T-helper 1 cell treated with Interleukin-12 subunit alpha and Interleukin-12 subunit beta and Interleukin-4 antibody, amounts not matched to agents 30 μg/mL and 1 μg/mL, for 36 hours (primary cell): Measurements from ENCODE around the gene COL4A2.

Experiments
- H3K27ac Mint-ChIP-seq: one replicate; pipeline ENCODE4 v1.8.0; 2021; ENCODE audit warnings: mild to moderate bottlenecking, mixed read lengths
- H3K27me3 Mint-ChIP-seq: one replicate; pipeline ENCODE4 v1.8.0; 2021; ENCODE audit warnings: low read depth, mixed read lengths
- H3K36me3 Mint-ChIP-seq: one replicate; pipeline ENCODE4 v1.8.0; 2021; ENCODE audit warnings: low read depth, mixed read lengths
- H3K4me1 Mint-ChIP-seq: one replicate; pipeline ENCODE4 v1.8.0; 2021; ENCODE audit warnings: low read depth, mixed read lengths
- H3K4me3 Mint-ChIP-seq: one replicate; pipeline ENCODE4 v1.8.0; 2021; ENCODE audit warnings: mild to moderate bottlenecking, moderate library complexity, mixed read lengths
- H3K9me3 Mint-ChIP-seq: one replicate; pipeline ENCODE4 v1.8.0; 2021; ENCODE audit warnings: mixed read lengths

COL4A2 gene

GRCh38 chr13:110499621-110500281 is 192.7 kb downstream of the COL4A2 start:
- Mint-ChIP-seq H3K27me3 (no peaks in the 10 kb centered on the region), H3K9me3 (no peaks in the 10 kb centered on the region), H3K36me3 (no peaks in the 10 kb centered on the region), H3K27ac (no peak overlapping the region), H3K4me1 (no peaks in the 10 kb centered on the region), H3K4me3 (no peak overlapping the region)

DNA sequence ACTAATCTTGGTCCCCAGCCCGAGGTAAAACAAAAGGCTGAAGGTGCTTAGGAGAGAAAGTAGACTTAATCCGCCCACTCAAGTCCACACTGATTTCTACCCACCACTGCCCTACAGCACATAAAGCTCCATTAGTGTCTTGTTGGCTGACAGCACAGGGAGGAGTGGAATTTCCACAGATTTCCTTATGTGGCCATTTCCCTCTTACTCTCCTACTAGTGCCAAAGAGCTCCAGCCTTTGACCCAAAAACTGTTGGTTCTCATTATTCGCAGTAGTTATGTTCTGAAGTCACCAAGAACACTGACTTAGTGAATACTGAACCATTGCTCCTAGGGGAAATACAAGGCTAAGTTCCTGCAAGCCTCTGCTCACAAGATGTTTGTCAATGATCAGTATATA is 193.3 kb downstream of the COL4A2 start:
- Mint-ChIP-seq H3K27ac (no peak overlapping the region), H3K4me3 (no peak overlapping the region), H3K27me3 (no peaks in the 10 kb centered on the region), H3K9me3 (no peaks in the 10 kb centered on the region), H3K36me3 (no peaks in the 10 kb centered on the region), H3K4me1 (no peaks in the 10 kb centered on the region)

- no peaks in the 10 kb centered on the region for H3K27me3 Mint-ChIP-seq
- no peaks in the 10 kb centered on the region for H3K9me3 Mint-ChIP-seq
- H3K4me3 Mint-ChIP-seq: no peak overlapping the region
- H3K36me3 Mint-ChIP-seq: no peaks in the 10 kb centered on the region
- no peaks in the 10 kb centered on the region for H3K4me1 Mint-ChIP-seq
- no peak overlapping the region for H3K27ac Mint-ChIP-seq
These were observed 194.1 kb downstream of the COL4A2 start for GRCh38 chr13:110501188-110501587.

- Mint-ChIP-seq H3K27ac (no peak overlapping the region), H3K4me1 (no peaks in the 10 kb centered on the region), H3K4me3 (no peak overlapping the region), H3K36me3 (no peaks in the 10 kb centered on the region), H3K27me3 (no peaks in the 10 kb centered on the region), H3K9me3 (no peaks in the 10 kb centered on the region)
These were observed 196.2 kb downstream of the COL4A2 start for GRCh38 chr13:110503037-110503901.

- no peak overlapping the region for H3K4me3 Mint-ChIP-seq
- no peak overlapping the region for H3K27ac Mint-ChIP-seq
- no peaks in the 10 kb centered on the region for H3K36me3 Mint-ChIP-seq
- no peaks in the 10 kb centered on the region for H3K27me3 Mint-ChIP-seq
- H3K4me1 Mint-ChIP-seq: no peaks in the 10 kb centered on the region
- H3K9me3 Mint-ChIP-seq: no peaks in the 10 kb centered on the region
These were observed 197.0 kb downstream of the COL4A2 start for GRCh38 chr13:110503979-110504499.

GRCh38 chr13:110505594-110505993 is 198.5 kb downstream of the COL4A2 start:
- no peaks in the 10 kb centered on the region for H3K4me1 Mint-ChIP-seq
- no peak overlapping the region for H3K4me3 Mint-ChIP-seq
- H3K9me3 Mint-ChIP-seq: no peaks in the 10 kb centered on the region
- no peaks in the 10 kb centered on the region for H3K36me3 Mint-ChIP-seq
- H3K27ac Mint-ChIP-seq: no peak overlapping the region
- no peaks in the 10 kb centered on the region for H3K27me3 Mint-ChIP-seq

DNA sequence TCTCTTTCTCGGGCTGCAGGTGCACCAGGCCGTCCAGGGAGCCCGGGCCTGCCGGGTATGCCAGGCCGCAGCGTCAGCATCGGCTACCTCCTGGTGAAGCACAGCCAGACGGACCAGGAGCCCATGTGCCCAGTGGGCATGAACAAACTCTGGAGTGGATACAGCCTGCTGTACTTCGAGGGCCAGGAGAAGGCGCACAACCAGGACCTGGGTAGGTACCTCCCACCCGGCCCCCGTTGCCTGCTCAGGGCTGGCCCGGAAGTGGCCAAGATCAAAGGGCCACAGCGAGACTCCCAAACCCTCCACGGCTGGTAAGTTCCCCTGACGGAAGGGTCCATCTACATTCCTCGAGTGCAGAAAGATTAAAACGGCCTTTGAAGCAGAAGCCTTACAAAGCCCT is 199.3 kb downstream of the COL4A2 start:
- H3K36me3 Mint-ChIP-seq: no peaks in the 10 kb centered on the region
- H3K27me3 Mint-ChIP-seq: no peaks in the 10 kb centered on the region
- H3K4me3 Mint-ChIP-seq: no peak overlapping the region
- H3K9me3 Mint-ChIP-seq: no peaks in the 10 kb centered on the region
- H3K27ac Mint-ChIP-seq: no peak overlapping the region
- H3K4me1 Mint-ChIP-seq: no peaks in the 10 kb centered on the region

DNA sequence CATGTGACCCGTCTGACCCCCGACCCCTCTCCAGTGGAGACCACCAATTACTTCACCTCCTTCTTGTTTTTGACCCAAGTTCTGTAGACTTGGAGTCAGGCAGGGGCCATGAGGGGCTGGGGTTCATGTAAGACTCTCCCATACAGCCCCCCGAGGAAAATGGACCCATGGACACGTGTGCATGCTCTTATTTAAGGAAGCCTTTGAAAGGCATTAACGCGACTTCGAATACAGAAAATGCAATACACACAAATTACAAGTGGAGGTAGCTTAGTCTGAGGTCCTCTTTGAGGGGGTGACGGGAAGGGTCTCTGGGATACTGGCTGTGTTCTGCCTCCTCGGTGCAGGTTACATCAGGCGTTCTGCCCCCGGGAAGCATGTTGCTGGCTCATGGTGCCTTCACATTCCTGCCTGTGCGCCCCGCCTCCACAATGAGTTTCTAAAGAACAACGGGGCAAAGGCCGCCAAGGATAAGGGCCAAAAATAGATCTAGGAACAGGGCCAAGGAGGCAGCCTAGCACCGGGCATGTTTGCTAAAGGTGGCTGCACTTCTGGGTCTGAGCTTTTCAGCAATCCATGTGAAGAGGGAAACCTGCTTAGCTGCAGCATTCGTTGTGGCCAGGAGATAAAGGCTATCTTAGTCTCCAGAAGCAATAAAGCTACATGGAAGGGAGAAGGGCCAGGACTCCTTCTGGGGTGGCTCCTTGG is 199.9 kb downstream of the COL4A2 start:
- Mint-ChIP-seq H3K27ac (no peak overlapping the region), H3K27me3 (no peaks in the 10 kb centered on the region), H3K36me3 (no peaks in the 10 kb centered on the region), H3K9me3 (no peaks in the 10 kb centered on the region), H3K4me3 (no peak overlapping the region), H3K4me1 (no peaks in the 10 kb centered on the region)

GRCh38 chr13:110507678-110508381 is 200.7 kb downstream of the COL4A2 start:
- no peak overlapping the region for H3K27ac Mint-ChIP-seq
- no peaks in the 10 kb centered on the region for H3K9me3 Mint-ChIP-seq
- no peaks in the 10 kb centered on the region for H3K27me3 Mint-ChIP-seq
- H3K4me3 Mint-ChIP-seq: no peak overlapping the region
- H3K4me1 Mint-ChIP-seq: no peaks in the 10 kb centered on the region
- no peaks in the 10 kb centered on the region for H3K36me3 Mint-ChIP-seq

- no peak overlapping the region for H3K4me3 Mint-ChIP-seq
- H3K9me3 Mint-ChIP-seq: no peaks in the 10 kb centered on the region
- no peaks in the 10 kb centered on the region for H3K36me3 Mint-ChIP-seq
- no peaks in the 10 kb centered on the region for H3K4me1 Mint-ChIP-seq
- no peak overlapping the region for H3K27ac Mint-ChIP-seq
- no peaks in the 10 kb centered on the region for H3K27me3 Mint-ChIP-seq
These were observed 202.4 kb downstream of the COL4A2 start for GRCh38 chr13:110509478-110509926.

GRCh38 chr13:110509971-110510786 is 203.1 kb downstream of the COL4A2 start:
- H3K4me1 Mint-ChIP-seq: peaks cover 4% of the 10 kb centered on the region
- no peaks in the 10 kb centered on the region for H3K27me3 Mint-ChIP-seq
- H3K4me3 Mint-ChIP-seq: no peak overlapping the region
- no peak overlapping the region for H3K27ac Mint-ChIP-seq
- no peaks in the 10 kb centered on the region for H3K36me3 Mint-ChIP-seq
- H3K9me3 Mint-ChIP-seq: no peaks in the 10 kb centered on the region

GRCh38 chr13:110511509-110512181 is 204.6 kb downstream of the COL4A2 start:
- no peak overlapping the region for H3K27ac Mint-ChIP-seq
- H3K4me3 Mint-ChIP-seq: no peak overlapping the region
- H3K36me3 Mint-ChIP-seq: no peaks in the 10 kb centered on the region
- H3K9me3 Mint-ChIP-seq: no peaks in the 10 kb centered on the region
- no peaks in the 10 kb centered on the region for H3K27me3 Mint-ChIP-seq
- H3K4me1 Mint-ChIP-seq: peaks cover 6% of the 10 kb centered on the region

DNA sequence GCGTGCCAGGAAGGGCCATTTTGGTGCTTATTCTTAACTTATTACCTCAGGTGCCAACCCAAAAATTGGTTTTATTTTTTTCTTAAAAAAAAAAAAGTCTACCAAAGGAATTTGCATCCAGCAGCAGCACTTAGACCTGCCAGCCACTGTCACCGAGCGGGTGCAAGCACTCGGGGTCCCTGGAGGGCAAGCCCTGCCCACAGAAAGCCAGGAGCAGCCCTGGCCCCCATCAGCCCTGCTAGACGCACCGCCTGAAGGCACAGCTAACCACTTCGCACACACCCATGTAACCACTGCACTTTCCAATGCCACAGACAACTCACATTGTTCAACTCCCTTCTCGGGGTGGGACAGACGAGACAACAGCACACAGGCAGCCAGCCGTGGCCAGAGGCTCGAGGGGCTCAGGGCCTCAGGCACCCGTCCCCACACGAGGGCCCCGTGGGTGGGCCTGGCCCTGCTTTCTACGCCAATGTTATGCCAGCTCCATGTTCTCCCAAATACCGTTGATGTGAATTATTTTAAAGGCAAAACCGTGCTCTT is 205.2 kb downstream of the COL4A2 start:
- H3K27ac Mint-ChIP-seq: no peak overlapping the region
- H3K9me3 Mint-ChIP-seq: no peaks in the 10 kb centered on the region
- H3K36me3 Mint-ChIP-seq: no peaks in the 10 kb centered on the region
- no peaks in the 10 kb centered on the region for H3K27me3 Mint-ChIP-seq
- H3K4me3 Mint-ChIP-seq: no peak overlapping the region
- H3K4me1 Mint-ChIP-seq: peaks cover 6% of the 10 kb centered on the region
